Activated CD4-positive, alpha-beta memory T cell treated with anti-CD3 and anti-CD28 coated beads for 36 hours (primary cell): ENCODE measurements around the gene FBXW8. TPM values are rescaled to one million over a fixed set of nuclear protein-coding genes. Genes with fewer than 3 reads are reported as not detected.

Source experiments
- CTCF ChIA-PET: fragments of 350-600 bp; sonication (Branson Sonifier 250); formaldehyde crosslinking; loops from one replicate; lab custom pipeline; 2021; ENCODE audit warnings: antibody characterized with exemption, inconsistent platforms; lab: Charles Lee
- POLR2A ChIA-PET: fragments of 350-600 bp; sonication (Branson Sonifier 250); formaldehyde crosslinking; loops from one replicate; lab custom pipeline; 2021; ENCODE audit warnings: antibody characterized with exemption; lab: Charles Lee
- DNase-seq: peaks from one replicate; pipeline ENCODE4 v3.0.0-alpha.2; 2020
- H3K27ac Mint-ChIP-seq: one replicate; pipeline ENCODE4 v1.8.0; 2021; ENCODE audit warnings: mixed read lengths
- H3K27me3 Mint-ChIP-seq: one replicate; pipeline ENCODE4 v1.8.0; 2021; ENCODE audit warnings: mixed read lengths
- H3K36me3 Mint-ChIP-seq: one replicate; pipeline ENCODE4 v1.8.0; 2021; ENCODE audit warnings: mixed read lengths
- H3K4me1 Mint-ChIP-seq: one replicate; pipeline ENCODE4 v1.8.0; 2021; ENCODE audit warnings: low read depth, mixed read lengths
- H3K4me3 Mint-ChIP-seq: one replicate; pipeline ENCODE4 v1.8.0; 2021; ENCODE audit warnings: mild to moderate bottlenecking, mixed read lengths
- H3K9me3 Mint-ChIP-seq: one replicate; pipeline ENCODE4 v1.8.0; 2021; ENCODE audit warnings: mixed read lengths
- intact Hi-C: fragments of 100-400 bp; cut with micrococcal nuclease; formaldehyde crosslinking; loops from one replicate; pipeline ENCODE4 v1.15.1; 2023
- total RNA-seq, 2 experiments: library from RNA; stranded (reverse); gene quantifications; one replicate each; pipeline ENCODE4 v1.2.3, GENCODE V29; 2021

The FBXW8 gene
- total RNA-seq, 2 experiments from 2014 or later = 5.3 to 5.7 TPM

GRCh38 chr12:116879509-116880212 lies 31.1 kb upstream of the FBXW8 start:
- peaks cover 34% of the 10 kb centered on the region for H3K4me1 Mint-ChIP-seq
- intact Hi-C loops = no loop called here
- no peaks in the 10 kb centered on the region for H3K36me3 Mint-ChIP-seq
- POLR2A ChIA-PET = no interaction called here
- no peak for DNase-seq
- peaks cover 66% of the 10 kb centered on the region for H3K27me3 Mint-ChIP-seq
- no peak overlapping the region for H3K27ac Mint-ChIP-seq
- CTCF ChIA-PET = interaction anchor here (0.6 kb wide), 1 partner anchor 170 kb away, joined by 3 read pairs; no protein-coding TSS in a partner anchor
- no peaks in the 10 kb centered on the region for H3K9me3 Mint-ChIP-seq
- H3K4me3 Mint-ChIP-seq = peak overlapping the region; percentile 54

GRCh38 chr12:116880213-116880816 lies 30.4 kb upstream of the FBXW8 start:
- H3K4me1 Mint-ChIP-seq = peaks cover 34% of the 10 kb centered on the region
- peaks cover 64% of the 10 kb centered on the region for H3K27me3 Mint-ChIP-seq
- H3K36me3 Mint-ChIP-seq = no peaks in the 10 kb centered on the region
- DNase-seq = no peak
- ChIA-PET CTCF (interaction anchor here (0.6 to 1.2 kb wide), 2 partner anchors 169 to 176 kb away, joined by 3 to 4 read pairs; no protein-coding TSS in a partner anchor), POLR2A (no interaction called here)
- no peak overlapping the region for H3K27ac Mint-ChIP-seq
- intact Hi-C loops = no loop called here
- peak overlapping the region; percentile 60 for H3K4me3 Mint-ChIP-seq
- no peaks in the 10 kb centered on the region for H3K9me3 Mint-ChIP-seq

- CTCF ChIA-PET = interaction anchor here (0.8 to 1.2 kb wide), 2 partner anchors 177 to 180 kb away, joined by 3 to 4 read pairs; no protein-coding TSS in a partner anchor
- POLR2A ChIA-PET = interaction anchor here (0.6 kb wide), 1 partner anchor 172 kb away, joined by 3 read pairs; no protein-coding TSS in a partner anchor
- Mint-ChIP-seq H3K9me3 (no peaks in the 10 kb centered on the region), H3K4me1 (peaks cover 34% of the 10 kb centered on the region), H3K4me3 (peak overlapping the region; percentile 60), H3K27me3 (peaks cover 64% of the 10 kb centered on the region), H3K27ac (no peak overlapping the region), H3K36me3 (no peaks in the 10 kb centered on the region)
- DNase-seq = peak; percentile 40
- intact Hi-C loops = no loop called here
Measured at GRCh38 chr12:116880817-116881324, 29.9 kb upstream of the FBXW8 start.

- Mint-ChIP-seq H3K36me3 (no peaks in the 10 kb centered on the region), H3K9me3 (no peaks in the 10 kb centered on the region), H3K4me3 (peak within 1 kb of the TSS; percentile 60), H3K27me3 (peaks cover 64% of the 10 kb centered on the region), H3K27ac (no peak within 1 kb of the TSS), H3K4me1 (peaks cover 34% of the 10 kb centered on the region)
- ChIA-PET POLR2A (interaction anchor here (0.6 kb wide), 1 partner anchor 172 kb away, joined by 3 read pairs; no protein-coding TSS in a partner anchor), CTCF (interaction anchor here (0.8 to 1.2 kb wide), 2 partner anchors 177 to 180 kb away, joined by 3 to 4 read pairs; no protein-coding TSS in a partner anchor)
- intact Hi-C loops = no loop called here
- no peak for DNase-seq
Measured at GRCh38 chr12:116881325-116881876, 29.3 kb upstream of the FBXW8 start, which contains the start of gene HRK. HRK (minus strand) TSS chr12:116881441; CDS start chr12:116881307, 134 bp downstream.

- Mint-ChIP-seq H3K36me3 (no peaks in the 10 kb centered on the region), H3K4me3 (peak overlapping the region; percentile 35), H3K4me1 (peaks cover 34% of the 10 kb centered on the region), H3K9me3 (no peaks in the 10 kb centered on the region), H3K27ac (no peak overlapping the region), H3K27me3 (peaks cover 61% of the 10 kb centered on the region)
- ChIA-PET POLR2A (no interaction called here), CTCF (interaction anchor here (0.8 to 1.4 kb wide), 3 partner anchors 178 to 181 kb away, joined by 3 to 11 read pairs (median 4); no protein-coding TSS in a partner anchor)
- DNase-seq = no peak
- intact Hi-C loops = loop anchor here (1.0 kb wide), 1 partner anchor 173 kb away; no protein-coding TSS in a partner anchor
Measured at GRCh38 chr12:116881877-116882507, 28.8 kb upstream of the FBXW8 start.

GRCh38 chr12:116882742-116883141 lies 28.0 kb upstream of the FBXW8 start:
- H3K4me1 Mint-ChIP-seq = peaks cover 34% of the 10 kb centered on the region
- no peak overlapping the region for H3K27ac Mint-ChIP-seq
- no peaks in the 10 kb centered on the region for H3K9me3 Mint-ChIP-seq
- intact Hi-C loops = loop anchor here (1.0 kb wide), 1 partner anchor 173 kb away; no protein-coding TSS in a partner anchor
- DNase-seq = no peak
- POLR2A ChIA-PET = no interaction called here
- H3K4me3 Mint-ChIP-seq = no peak overlapping the region
- H3K27me3 Mint-ChIP-seq = peaks cover 60% of the 10 kb centered on the region
- no peaks in the 10 kb centered on the region for H3K36me3 Mint-ChIP-seq
- CTCF ChIA-PET = interaction anchor here (1.4 kb wide), 1 partner anchor 179 kb away, joined by 11 read pairs; no protein-coding TSS in a partner anchor

- H3K27me3 Mint-ChIP-seq = peaks cover 42% of the 10 kb centered on the region
- no peaks in the 10 kb centered on the region for H3K36me3 Mint-ChIP-seq
- no peaks in the 10 kb centered on the region for H3K9me3 Mint-ChIP-seq
- ChIA-PET POLR2A (no interaction called here), CTCF (no interaction called here)
- peaks cover 20% of the 10 kb centered on the region for H3K4me1 Mint-ChIP-seq
- intact Hi-C loops = no loop called here
- DNase-seq = no peak
- H3K4me3 Mint-ChIP-seq = no peak overlapping the region
- no peak overlapping the region for H3K27ac Mint-ChIP-seq
Measured at GRCh38 chr12:116884871-116885270, 25.9 kb upstream of the FBXW8 start.

- ChIA-PET POLR2A (no interaction called here), CTCF (no interaction called here)
- H3K4me1 Mint-ChIP-seq = peaks cover 14% of the 10 kb centered on the region
- no peak overlapping the region for H3K4me3 Mint-ChIP-seq
- H3K27ac Mint-ChIP-seq = no peak overlapping the region
- H3K27me3 Mint-ChIP-seq = peaks cover 35% of the 10 kb centered on the region
- DNase-seq = no peak
- H3K9me3 Mint-ChIP-seq = peaks cover 3% of the 10 kb centered on the region
- intact Hi-C loops = no loop called here
- H3K36me3 Mint-ChIP-seq = no peaks in the 10 kb centered on the region
Measured at GRCh38 chr12:116885491-116885890, 25.3 kb upstream of the FBXW8 start.

GRCh38 chr12:116887244-116887643 lies 23.5 kb upstream of the FBXW8 start:
- H3K27me3 Mint-ChIP-seq = peaks cover 26% of the 10 kb centered on the region

GRCh38 chr12:116887897-116888296 lies 22.9 kb upstream of the FBXW8 start:
- intact Hi-C loops = no loop called here
- Mint-ChIP-seq H3K27ac (no peak overlapping the region), H3K9me3 (peaks cover 3% of the 10 kb centered on the region), H3K27me3 (peaks cover 20% of the 10 kb centered on the region), H3K4me3 (no peak overlapping the region), H3K36me3 (no peaks in the 10 kb centered on the region), H3K4me1 (no peaks in the 10 kb centered on the region)
- CTCF ChIA-PET = no interaction called here
- POLR2A ChIA-PET = no interaction called here
- DNase-seq = no peak

More at GRCh38 chr12:116887244-116887643, 23.5 kb upstream of the FBXW8 start:
- Mint-ChIP-seq H3K36me3 (no peaks in the 10 kb centered on the region), H3K27ac (no peak overlapping the region), H3K9me3 (peaks cover 3% of the 10 kb centered on the region), H3K4me3 (no peak overlapping the region), H3K4me1 (peaks cover 4% of the 10 kb centered on the region)
- ChIA-PET POLR2A (no interaction called here), CTCF (no interaction called here)
- DNase-seq = no peak
- intact Hi-C loops = no loop called here

- POLR2A ChIA-PET = no interaction called here
- Mint-ChIP-seq H3K36me3 (no peaks in the 10 kb centered on the region), H3K27me3 (peaks cover 8% of the 10 kb centered on the region), H3K4me3 (no peak overlapping the region), H3K9me3 (peaks cover 3% of the 10 kb centered on the region), H3K27ac (no peak overlapping the region), H3K4me1 (no peaks in the 10 kb centered on the region)
- intact Hi-C loops = no loop called here
- no peak for DNase-seq
- CTCF ChIA-PET = no interaction called here
Measured at GRCh38 chr12:116890330-116890729, 20.4 kb upstream of the FBXW8 start.
